SK-N-MC (cell line): ENCODE measurements around the gene ANKRD10.

Experiments used
- EZH2 ChIP-seq: fragments of 200-600 bp; sonication (generic); IDR thresholded peaks from one replicate; pipeline ENCODE4 v1.6.1; 2017; ENCODE audit warnings: antibody characterized with exemption
- FOXP2 ChIP-seq: optimal IDR thresholded peaks from 2 replicates; pipeline ENCODE3; 2011; ENCODE audit warnings: mild to moderate bottlenecking, moderate library complexity; ENCODE audit not compliant: insufficient read depth; ENCODE audit errors: extremely low read length, control extremely low read depth
- POLR2AphosphoS5 ChIP-seq: IDR thresholded peaks from 2 replicates; pipeline ENCODE4 v1.6.1; 2012; ENCODE audit warnings: mild to moderate bottlenecking, low read depth, low read length, borderline replicate concordance

DNA sequence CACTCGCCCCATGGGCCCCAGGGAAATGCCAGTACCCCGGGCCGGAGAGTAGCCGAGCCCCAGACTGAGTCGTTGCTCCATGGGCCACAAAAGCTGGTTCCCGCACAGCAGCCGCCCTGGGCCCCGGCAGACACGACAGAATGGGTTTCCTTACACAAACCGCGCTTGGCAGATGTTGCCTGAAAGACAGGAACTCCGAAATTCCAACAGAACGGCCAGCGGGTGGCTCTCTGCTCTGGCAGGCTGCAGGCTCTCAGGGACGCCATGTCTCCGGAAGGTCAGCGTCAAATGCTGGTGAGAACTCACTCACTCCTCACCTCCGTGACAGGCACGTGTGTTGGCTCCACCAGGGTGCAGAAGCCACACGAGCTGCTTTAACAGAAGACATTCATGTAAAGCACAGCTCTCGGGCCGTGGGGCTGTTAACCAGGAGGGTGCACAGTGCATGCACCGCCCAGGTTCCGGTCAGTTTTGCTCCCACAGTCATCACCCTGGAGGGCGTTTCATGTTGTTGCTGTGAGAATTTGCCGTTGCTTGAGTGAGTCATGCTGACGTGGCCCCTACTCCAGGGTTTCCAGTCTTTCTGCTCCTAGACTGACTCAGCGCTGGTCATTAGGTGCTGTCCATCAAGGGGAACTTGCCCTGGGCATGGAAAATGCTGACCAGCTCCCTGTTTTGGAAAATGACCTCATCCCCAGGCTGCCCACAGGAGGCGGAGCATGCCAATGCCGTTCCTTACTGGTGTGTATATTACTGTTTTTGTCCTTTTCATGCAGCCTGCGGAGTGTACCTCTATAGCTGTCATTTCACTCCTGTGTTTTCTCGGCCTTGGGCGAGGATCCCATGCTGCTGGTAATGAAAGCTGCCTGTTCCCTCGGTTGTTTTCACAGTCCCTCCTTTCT, 44.8 kb downstream of the ANKRD10 start:
- TF ChIP-seq FOXP2: no peak
- TF ChIP-seq EZH2: no peak
- TF ChIP-seq POLR2AphosphoS5: no peak
